Measurements from ENCODE around the gene HJURP. TPM values are rescaled to one million over a fixed set of nuclear protein-coding genes. Genes with fewer than 3 reads are reported as not detected.

Gene HJURP
- polyA plus RNA-seq, 6 donors from 2014 or later, result not detected

GRCh38 chr2:233832869-233833311 lies 21.4 kb downstream of the HJURP start:
- no peak for ATAC-seq (ENCODE audit: low read depth in 2 of 2)
- Mint-ChIP-seq H3K27me3 (no peaks in the 10 kb centered on the region), H3K27ac (peak overlapping the region in 1 of 6 donors; percentile 54), H3K4me1 (peaks cover 0 to 4% (median 4%) of the 10 kb centered on the region in 3 donors), H3K9me3 (no peaks in the 10 kb centered on the region), H3K36me3 (no peaks in the 10 kb centered on the region), H3K4me3 (no peak overlapping the region)
- DNase-seq, result no peak

GRCh38 chr2:233832414-233832813 lies 21.9 kb downstream of the HJURP start:
- no peak overlapping the region for H3K27ac Mint-ChIP-seq
- ATAC-seq (ENCODE audit: low read depth in 2 of 2), result no peak
- no peaks in the 10 kb centered on the region for H3K36me3 Mint-ChIP-seq
- peaks cover 0 to 4% (median 4%) of the 10 kb centered on the region in 3 donors for H3K4me1 Mint-ChIP-seq
- H3K27me3 Mint-ChIP-seq, result no peaks in the 10 kb centered on the region
- no peaks in the 10 kb centered on the region for H3K9me3 Mint-ChIP-seq
- no peak for DNase-seq
- H3K4me3 Mint-ChIP-seq, result no peak overlapping the region

- Mint-ChIP-seq H3K9me3 (peaks cover 0 to 2% (median 0%) of the 10 kb centered on the region in 7 donors), H3K36me3 (no peaks in the 10 kb centered on the region), H3K27ac (no peak overlapping the region), H3K4me3 (no peak overlapping the region), H3K4me1 (peaks cover 0 to 4% (median 4%) of the 10 kb centered on the region in 3 donors), H3K27me3 (no peaks in the 10 kb centered on the region)
- no peak for ATAC-seq (ENCODE audit: low read depth in 2 of 2)
- DNase-seq, result no peak
Measured at GRCh38 chr2:233831861-233832260, 22.5 kb downstream of the HJURP start.

- peak overlapping the region in 1 of 8 donors; percentile 1 for H3K4me3 Mint-ChIP-seq
- H3K36me3 Mint-ChIP-seq, result no peaks in the 10 kb centered on the region
- no peak for ATAC-seq (ENCODE audit: low read depth in 2 of 2)
- peak overlapping the region in 2 of 6 donors; percentile 44 to 66 for H3K27ac Mint-ChIP-seq
- no peak for DNase-seq
- H3K9me3 Mint-ChIP-seq, result peaks cover 0 to 5% (median 0%) of the 10 kb centered on the region in 7 donors
- H3K27me3 Mint-ChIP-seq, result no peaks in the 10 kb centered on the region
- H3K4me1 Mint-ChIP-seq, result peaks cover 0 to 4% (median 4%) of the 10 kb centered on the region in 3 donors
Measured at GRCh38 chr2:233831011-233831721, 23.2 kb downstream of the HJURP start.

- no peak for ATAC-seq (ENCODE audit: low read depth in 2 of 2)
- DNase-seq, result no peak
- Mint-ChIP-seq H3K9me3 (peaks cover 0 to 6% (median 0%) of the 10 kb centered on the region in 7 donors), H3K4me1 (peaks cover 0 to 4% (median 4%) of the 10 kb centered on the region in 3 donors), H3K27ac (no peak overlapping the region), H3K4me3 (no peak overlapping the region), H3K36me3 (no peaks in the 10 kb centered on the region), H3K27me3 (no peaks in the 10 kb centered on the region)
Measured at GRCh38 chr2:233830111-233830802, 24.1 kb downstream of the HJURP start.

- H3K36me3 Mint-ChIP-seq, result no peaks in the 10 kb centered on the region
- H3K4me1 Mint-ChIP-seq, result peaks cover 0 to 4% (median 4%) of the 10 kb centered on the region in 3 donors
- ATAC-seq (ENCODE audit: low read depth in 2 of 2) (no peak), DNase-seq (no peak)
- H3K9me3 Mint-ChIP-seq, result peaks cover 0 to 6% (median 0%) of the 10 kb centered on the region in 7 donors
- no peak overlapping the region for H3K27ac Mint-ChIP-seq
- H3K4me3 Mint-ChIP-seq, result peak overlapping the region in 1 of 8 donors; percentile 29
- H3K27me3 Mint-ChIP-seq, result no peaks in the 10 kb centered on the region
Measured at GRCh38 chr2:233829193-233830110, 24.9 kb downstream of the HJURP start.

- Mint-ChIP-seq H3K27ac (no peak overlapping the region), H3K27me3 (no peaks in the 10 kb centered on the region), H3K4me1 (peaks cover 0 to 4% (median 4%) of the 10 kb centered on the region in 3 donors), H3K4me3 (no peak overlapping the region), H3K36me3 (no peaks in the 10 kb centered on the region), H3K9me3 (peaks cover 0 to 6% (median 0%) of the 10 kb centered on the region in 7 donors)
- ATAC-seq (ENCODE audit: low read depth in 2 of 2) (no peak), DNase-seq (no peak)
Measured at GRCh38 chr2:233828546-233829192, 25.7 kb downstream of the HJURP start.

GRCh38 chr2:233824373-233824772 lies 30.0 kb downstream of the HJURP start:
- no peak for ATAC-seq (ENCODE audit: low read depth in 2 of 2)

GRCh38 chr2:233823731-233824121 lies 30.6 kb downstream of the HJURP start:
- H3K27ac Mint-ChIP-seq, result peak overlapping the region in 1 of 6 donors; percentile 75
- H3K9me3 Mint-ChIP-seq, result peaks cover 0 to 6% (median 0%) of the 10 kb centered on the region in 7 donors
- peaks cover 6 to 8% (median 8%) of the 10 kb centered on the region in 3 donors for H3K27me3 Mint-ChIP-seq
- H3K4me3 Mint-ChIP-seq, result no peak overlapping the region
- H3K4me1 Mint-ChIP-seq, result no peaks in the 10 kb centered on the region
- ATAC-seq (ENCODE audit: low read depth in 2 of 2) (no peak), DNase-seq (no peak)
- no peaks in the 10 kb centered on the region for H3K36me3 Mint-ChIP-seq

More at GRCh38 chr2:233824373-233824772, 30.0 kb downstream of the HJURP start:
- H3K9me3 Mint-ChIP-seq, result peaks cover 0 to 6% (median 0%) of the 10 kb centered on the region in 7 donors
- H3K36me3 Mint-ChIP-seq, result no peaks in the 10 kb centered on the region
- DNase-seq, result no peak
- H3K4me3 Mint-ChIP-seq, result no peak overlapping the region
- no peaks in the 10 kb centered on the region for H3K4me1 Mint-ChIP-seq
- no peak overlapping the region for H3K27ac Mint-ChIP-seq
- H3K27me3 Mint-ChIP-seq, result peaks cover 0 to 8% (median 8%) of the 10 kb centered on the region in 3 donors

GRCh38 chr2:233822781-233823730 lies 31.3 kb downstream of the HJURP start:
- peaks cover 6 to 12% (median 8%) of the 10 kb centered on the region in 3 donors for H3K27me3 Mint-ChIP-seq
- H3K36me3 Mint-ChIP-seq, result no peaks in the 10 kb centered on the region
- H3K4me1 Mint-ChIP-seq, result no peaks in the 10 kb centered on the region
- no peak overlapping the region for H3K27ac Mint-ChIP-seq
- DNase-seq (no peak), ATAC-seq (ENCODE audit: low read depth in 2 of 2) (no peak)
- H3K4me3 Mint-ChIP-seq, result no peak overlapping the region
- H3K9me3 Mint-ChIP-seq, result peaks cover 0 to 6% (median 0%) of the 10 kb centered on the region in 7 donors

GRCh38 chr2:233822101-233822771 lies 32.1 kb downstream of the HJURP start:
- peaks cover 7 to 19% (median 8%) of the 10 kb centered on the region in 3 donors for H3K27me3 Mint-ChIP-seq
- no peaks in the 10 kb centered on the region for H3K36me3 Mint-ChIP-seq
- H3K4me1 Mint-ChIP-seq, result no peaks in the 10 kb centered on the region
- H3K4me3 Mint-ChIP-seq, result no peak overlapping the region
- DNase-seq, result no peak
- H3K9me3 Mint-ChIP-seq, result peaks cover 0 to 6% (median 0%) of the 10 kb centered on the region in 7 donors
- H3K27ac Mint-ChIP-seq, result no peak overlapping the region
- no peak for ATAC-seq (ENCODE audit: low read depth in 2 of 2)

Measured in naive B cell (primary cell).